ENCODE data around the gene SLC25A41. TPM values are rescaled to one million over a fixed set of nuclear protein-coding genes. Genes with fewer than 3 reads are reported as not detected.

Gene SLC25A41
- total and polyA plus RNA-seq, 11 donors, result 0.17 to 1.4 (median 0.50) TPM; not detected in 2

DNA sequence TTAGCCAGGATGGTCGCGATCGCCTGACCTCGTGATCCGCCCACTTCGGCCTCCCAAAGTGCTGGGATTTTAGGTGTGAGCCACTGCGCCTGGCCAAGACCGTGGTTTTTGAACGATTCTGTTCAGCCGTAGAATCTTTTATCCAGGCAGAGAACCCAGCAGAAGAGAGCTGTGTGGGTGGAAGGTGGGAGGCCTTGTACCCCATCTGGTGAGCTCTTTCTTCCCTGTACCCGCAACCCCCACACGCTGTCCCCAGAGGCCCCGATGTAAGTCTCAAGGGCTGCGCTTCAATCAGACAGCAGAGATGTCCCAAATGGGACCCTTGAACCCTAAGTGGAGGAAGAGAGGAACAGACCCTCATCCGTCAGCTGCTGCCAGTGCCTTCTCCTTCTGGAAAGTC, 22.4 kb upstream of the SLC25A41 start:
- Histone ChIP-seq H3K27ac (no peak overlapping the region), H3K4me1 (peaks cover 0 to 26% (median 8%) of the 10 kb centered on the region in 12 donors), H3K36me3 (peaks cover 3 to 41% (median 36%) of the 10 kb centered on the region in 9 donors), H3K27me3 (peaks cover 0 to 3% (median 0%) of the 10 kb centered on the region in 9 donors), H3K4me3 (no peak overlapping the region), H3K9me3 (peaks cover 0 to 21% (median 9%) of the 10 kb centered on the region in 12 donors)
- TF ChIP-seq, protein P1, sequence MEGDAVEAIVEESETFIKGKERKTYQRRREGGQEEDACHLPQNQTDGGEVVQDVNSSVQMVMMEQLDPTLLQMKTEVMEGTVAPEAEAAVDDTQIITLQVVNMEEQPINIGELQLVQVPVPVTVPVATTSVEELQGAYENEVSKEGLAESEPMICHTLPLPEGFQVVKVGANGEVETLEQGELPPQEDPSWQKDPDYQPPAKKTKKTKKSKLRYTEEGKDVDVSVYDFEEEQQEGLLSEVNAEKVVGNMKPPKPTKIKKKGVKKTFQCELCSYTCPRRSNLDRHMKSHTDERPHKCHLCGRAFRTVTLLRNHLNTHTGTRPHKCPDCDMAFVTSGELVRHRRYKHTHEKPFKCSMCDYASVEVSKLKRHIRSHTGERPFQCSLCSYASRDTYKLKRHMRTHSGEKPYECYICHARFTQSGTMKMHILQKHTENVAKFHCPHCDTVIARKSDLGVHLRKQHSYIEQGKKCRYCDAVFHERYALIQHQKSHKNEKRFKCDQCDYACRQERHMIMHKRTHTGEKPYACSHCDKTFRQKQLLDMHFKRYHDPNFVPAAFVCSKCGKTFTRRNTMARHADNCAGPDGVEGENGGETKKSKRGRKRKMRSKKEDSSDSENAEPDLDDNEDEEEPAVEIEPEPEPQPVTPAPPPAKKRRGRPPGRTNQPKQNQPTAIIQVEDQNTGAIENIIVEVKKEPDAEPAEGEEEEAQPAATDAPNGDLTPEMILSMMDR (IDR thresholded peaks at IDR 0.05), result no peak
- TF ChIP-seq POLR2A (IDR thresholded peaks at IDR 0.05), result no peak
- DNase-seq (no peak), ATAC-seq (no peak)
- intact Hi-C loops (cut with DNase I), result no loop called here
- 88 to 99% (median 96%) methylated on average over 11 to 15 of the region's 15 CpGs for WGBS, 4 donors

DNA sequence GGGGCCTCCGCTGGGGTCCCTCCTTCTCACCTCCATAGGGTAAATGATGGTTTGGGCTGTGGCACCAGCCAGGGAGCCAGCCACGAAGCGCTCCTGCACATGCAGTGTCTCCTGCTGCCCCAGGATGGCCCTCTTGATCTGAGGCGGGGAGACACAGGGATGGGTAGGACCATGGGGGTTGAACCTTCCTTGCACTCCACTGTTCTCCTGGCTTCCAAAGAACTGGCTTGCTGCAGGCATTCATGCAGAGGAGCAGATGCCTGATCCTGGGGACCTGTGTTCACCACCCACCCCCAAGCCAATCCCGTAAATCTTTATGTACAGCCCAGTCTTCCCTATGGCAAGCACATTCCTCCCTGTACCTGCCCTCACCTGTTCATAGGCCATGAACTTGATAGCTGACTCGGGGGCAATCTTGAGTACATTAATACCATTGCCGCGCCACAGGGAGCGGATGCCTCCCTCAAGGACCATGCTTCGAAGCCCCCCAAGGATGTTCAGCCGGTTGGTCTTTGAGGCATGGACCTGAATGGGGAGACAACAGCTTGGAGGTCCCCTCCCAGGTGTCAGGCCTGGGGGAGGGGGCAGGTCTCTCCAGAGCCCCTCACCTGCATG, 20.5 kb upstream of the SLC25A41 start:
- H3K36me3 ChIP-seq, result peaks cover 3 to 47% (median 36%) of the 10 kb centered on the region in 9 donors
- TF ChIP-seq, protein P1 (IDR thresholded peaks at IDR 0.05), result no peak
- no peak for TF ChIP-seq POLR2A (IDR thresholded peaks at IDR 0.05)
- H3K27ac ChIP-seq, result no peak overlapping the region
- ATAC-seq, result no peak
- H3K4me3 ChIP-seq, result no peak overlapping the region
- intact Hi-C loops (cut with DNase I), result no loop called here
- WGBS, 4 donors, result 96 to 99% (median 98%) methylated on average over 10 to 11 of the region's 11 CpGs
- peaks cover 0 to 13% (median 4%) of the 10 kb centered on the region in 12 donors for H3K4me1 ChIP-seq
- H3K9me3 ChIP-seq, result peaks cover 0 to 21% (median 9%) of the 10 kb centered on the region in 12 donors
- no peak for DNase-seq
- no peaks in the 10 kb centered on the region for H3K27me3 ChIP-seq

DNA sequence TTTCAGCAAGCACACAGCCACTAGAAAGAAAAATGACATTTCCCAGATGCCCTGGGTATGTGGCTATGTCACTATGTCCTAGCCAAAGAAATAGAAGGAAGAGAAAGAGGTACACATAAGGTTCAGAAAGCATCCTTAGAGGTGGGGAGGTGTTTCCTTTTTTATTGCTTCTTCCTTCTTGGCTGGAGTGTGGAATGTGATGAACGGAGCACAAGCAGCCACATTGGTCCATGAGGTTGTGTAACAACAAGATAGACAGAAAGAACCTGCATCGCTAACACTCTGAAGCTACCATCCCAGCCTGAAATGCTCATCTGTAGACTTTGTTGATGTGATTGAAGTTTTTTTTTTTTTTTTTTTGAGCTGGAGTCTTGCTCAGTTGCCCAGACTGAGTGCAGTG, 19.3 kb upstream of the SLC25A41 start:
- Histone ChIP-seq H3K27me3 (no peaks in the 10 kb centered on the region), H3K4me1 (peaks cover 0 to 2% (median 0%) of the 10 kb centered on the region in 12 donors), H3K36me3 (peaks cover 3 to 47% (median 36%) of the 10 kb centered on the region in 9 donors), H3K4me3 (no peak overlapping the region), H3K27ac (no peak overlapping the region), H3K9me3 (peaks cover 0 to 21% (median 9%) of the 10 kb centered on the region in 12 donors)
- 95 to 99% (median 97%) methylated on average over 2 of the region's 2 CpGs for WGBS, 4 donors
- TF ChIP-seq, protein P1 (IDR thresholded peaks at IDR 0.05), result no peak
- no peak for TF ChIP-seq POLR2A (IDR thresholded peaks at IDR 0.05)
- DNase-seq, result no peak
- ATAC-seq, result no peak
- intact Hi-C loops (cut with DNase I), result no loop called here

DNA sequence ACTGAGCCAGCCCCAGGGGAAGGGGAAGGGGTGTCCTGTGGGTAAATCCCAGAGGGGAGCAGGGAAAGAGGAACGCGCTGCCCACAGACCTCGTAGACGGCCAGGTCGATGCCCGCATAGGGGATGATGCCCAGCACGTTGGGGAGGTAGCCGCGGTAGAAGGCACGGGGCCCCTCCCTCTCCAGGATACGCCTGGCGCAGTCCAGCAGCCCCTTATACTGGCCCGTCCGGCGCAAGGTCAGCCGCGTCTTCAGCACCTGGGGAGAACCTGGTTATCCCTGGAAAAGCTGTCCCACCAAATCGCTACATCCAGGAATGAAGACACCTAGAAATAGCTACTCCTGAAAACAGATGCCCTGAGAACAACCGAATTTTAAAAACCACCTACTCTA, 18.7 kb upstream of the SLC25A41 start:
- no peak for TF ChIP-seq POLR2A (IDR thresholded peaks at IDR 0.05)
- TF ChIP-seq, protein P1 (IDR thresholded peaks at IDR 0.05), result no peak
- ATAC-seq, result no peak
- Histone ChIP-seq H3K27me3 (no peaks in the 10 kb centered on the region), H3K9me3 (peaks cover 0 to 21% (median 9%) of the 10 kb centered on the region in 12 donors), H3K36me3 (peaks cover 3 to 51% (median 36%) of the 10 kb centered on the region in 9 donors), H3K27ac (no peak overlapping the region), H3K4me3 (no peak overlapping the region), H3K4me1 (no peaks in the 10 kb centered on the region)
- no peak for DNase-seq
- intact Hi-C loops (cut with DNase I), result no loop called here
- WGBS, 4 donors, result 94 to 96% (median 95%) methylated on average over 16 to 19 of the region's 19 CpGs
